LNCAP (cell line): Measurements from ENCODE around the gene PHACTR1.

Experiments used
- CTCF ChIP-seq: fragments of 450-650 bp; IDR thresholded peaks from 2 replicates; pipeline ENCODE4 v1.5.1; 2017; ENCODE audit warnings: mild to moderate bottlenecking

PHACTR1 gene

GRCh38 chr6:12931639-12932038, 215.1 kb downstream of the PHACTR1 start:
- no peak for TF ChIP-seq CTCF

GRCh38 chr6:12935637-12936036, 219.1 kb downstream of the PHACTR1 start:
- TF ChIP-seq CTCF, result no peak

- no peak for TF ChIP-seq CTCF
Measured at GRCh38 chr6:12937971-12938370, 221.4 kb downstream of the PHACTR1 start.

- TF ChIP-seq CTCF, result no peak
Measured at GRCh38 chr6:12939314-12939713, 222.7 kb downstream of the PHACTR1 start.

GRCh38 chr6:12941422-12941821, 224.9 kb downstream of the PHACTR1 start:
- TF ChIP-seq CTCF, result no peak

- no peak for TF ChIP-seq CTCF
Measured at GRCh38 chr6:12943549-12943948, 227.0 kb downstream of the PHACTR1 start.

- no peak for TF ChIP-seq CTCF
Measured at GRCh38 chr6:12944001-12944400, 227.4 kb downstream of the PHACTR1 start.

GRCh38 chr6:12947151-12947871, 230.7 kb downstream of the PHACTR1 start:
- TF ChIP-seq CTCF, result no peak
